Measurements from ENCODE around the gene GDF11.

The GDF11 gene

GRCh38 chr12:55696141-55696540 lies 46.8 kb upstream of the GDF11 start:
- H3K27ac Mint-ChIP-seq: no peak overlapping the region
- H3K4me1 Mint-ChIP-seq: peaks cover 1% of the 10 kb centered on the region
- no peaks in the 10 kb centered on the region for H3K36me3 Mint-ChIP-seq (ENCODE audit: low read depth)
- H3K27me3 Mint-ChIP-seq (ENCODE audit: low read depth): peaks cover 3% of the 10 kb centered on the region
- no peak overlapping the region for H3K4me3 Mint-ChIP-seq
- no peak for TF ChIP-seq CTCF (IDR thresholded peaks at IDR 0.05; ENCODE audit: unreplicated experiment in 3 of 3)
- no peaks in the 10 kb centered on the region for H3K9me3 Mint-ChIP-seq

- peaks cover 3% of the 10 kb centered on the region for H3K27me3 Mint-ChIP-seq (ENCODE audit: low read depth)
- no peaks in the 10 kb centered on the region for H3K9me3 Mint-ChIP-seq
- H3K4me3 Mint-ChIP-seq: no peak overlapping the region
- H3K27ac Mint-ChIP-seq: no peak overlapping the region
- no peak for TF ChIP-seq CTCF (IDR thresholded peaks at IDR 0.05; ENCODE audit: unreplicated experiment in 3 of 3)
- H3K4me1 Mint-ChIP-seq: peaks cover 9% of the 10 kb centered on the region
- H3K36me3 Mint-ChIP-seq (ENCODE audit: low read depth): no peaks in the 10 kb centered on the region
Measured at GRCh38 chr12:55696796-55697462, 46.0 kb upstream of the GDF11 start.

GRCh38 chr12:55697686-55698085 lies 45.2 kb upstream of the GDF11 start:
- Mint-ChIP-seq H3K27ac (no peak overlapping the region), H3K27me3 (ENCODE audit: low read depth) (peaks cover 3% of the 10 kb centered on the region)

GRCh38 chr12:55698241-55698955 lies 44.5 kb upstream of the GDF11 start:
- TF ChIP-seq CTCF (IDR thresholded peaks at IDR 0.05; ENCODE audit: unreplicated experiment in 3 of 3): no peak
- no peaks in the 10 kb centered on the region for H3K36me3 Mint-ChIP-seq (ENCODE audit: low read depth)
- no peak overlapping the region for H3K27ac Mint-ChIP-seq
- peaks cover 3% of the 10 kb centered on the region for H3K27me3 Mint-ChIP-seq (ENCODE audit: low read depth)
- no peak overlapping the region for H3K4me3 Mint-ChIP-seq
- H3K4me1 Mint-ChIP-seq: peaks cover 19% of the 10 kb centered on the region
- H3K9me3 Mint-ChIP-seq: no peaks in the 10 kb centered on the region

More at GRCh38 chr12:55697686-55698085, 45.2 kb upstream of the GDF11 start:
- Mint-ChIP-seq H3K36me3 (ENCODE audit: low read depth) (no peaks in the 10 kb centered on the region), H3K4me1 (peaks cover 11% of the 10 kb centered on the region), H3K4me3 (no peak overlapping the region), H3K9me3 (no peaks in the 10 kb centered on the region)
- TF ChIP-seq CTCF (IDR thresholded peaks at IDR 0.05; ENCODE audit: unreplicated experiment in 3 of 3): no peak

GRCh38 chr12:55698965-55699364 lies 44.0 kb upstream of the GDF11 start:
- Mint-ChIP-seq H3K27me3 (ENCODE audit: low read depth) (peaks cover 3% of the 10 kb centered on the region), H3K9me3 (no peaks in the 10 kb centered on the region), H3K36me3 (ENCODE audit: low read depth) (no peaks in the 10 kb centered on the region), H3K4me1 (peaks cover 24% of the 10 kb centered on the region), H3K4me3 (no peak overlapping the region), H3K27ac (no peak overlapping the region)
- TF ChIP-seq CTCF (IDR thresholded peaks at IDR 0.05; ENCODE audit: unreplicated experiment in 3 of 3): no peak

All from nephron (organoid).